ENCODE data around the gene SMAD2. TPM values are rescaled to one million over a fixed set of nuclear protein-coding genes. Genes with fewer than 3 reads are reported as not detected.

Gene SMAD2
- total RNA-seq, 1 experiment from 2014 or later = 124 TPM

GRCh38 chr18:47868744-47869143, 61.7 kb downstream of the SMAD2 start:
- H3K4me3 ChIP-seq (ENCODE audit: low read depth, low read length, poor library complexity, severe bottlenecking) = no peak overlapping the region
- H3K27me3 ChIP-seq (replicated peaks; ENCODE audit: insufficient read depth, low read depth, low read length, poor library complexity) = no peaks in the 10 kb centered on the region
- H3K36me3 ChIP-seq (ENCODE audit: insufficient read depth, low read length, poor library complexity, severe bottlenecking) = peaks cover 17% of the 10 kb centered on the region
- no peaks in the 10 kb centered on the region for H3K9me3 ChIP-seq (ENCODE audit: low read depth, low read length, poor library complexity, severe bottlenecking)
- no peaks in the 10 kb centered on the region for H3K4me1 ChIP-seq (ENCODE audit: insufficient read depth, low read length, poor library complexity, severe bottlenecking)
- no peak overlapping the region for H3K27ac ChIP-seq (ENCODE audit: low read depth, low read length, poor library complexity, severe bottlenecking)
- ChIA-PET CTCF (no interaction called here), POLR2A (ENCODE audit: low non-redundant PET) (no interaction called here)
- no TSS peak for BruUV-seq (replicated peaks)
- no peak for DNase-seq (ENCODE audit: low spot score)
- TF ChIP-seq, protein P1, sequence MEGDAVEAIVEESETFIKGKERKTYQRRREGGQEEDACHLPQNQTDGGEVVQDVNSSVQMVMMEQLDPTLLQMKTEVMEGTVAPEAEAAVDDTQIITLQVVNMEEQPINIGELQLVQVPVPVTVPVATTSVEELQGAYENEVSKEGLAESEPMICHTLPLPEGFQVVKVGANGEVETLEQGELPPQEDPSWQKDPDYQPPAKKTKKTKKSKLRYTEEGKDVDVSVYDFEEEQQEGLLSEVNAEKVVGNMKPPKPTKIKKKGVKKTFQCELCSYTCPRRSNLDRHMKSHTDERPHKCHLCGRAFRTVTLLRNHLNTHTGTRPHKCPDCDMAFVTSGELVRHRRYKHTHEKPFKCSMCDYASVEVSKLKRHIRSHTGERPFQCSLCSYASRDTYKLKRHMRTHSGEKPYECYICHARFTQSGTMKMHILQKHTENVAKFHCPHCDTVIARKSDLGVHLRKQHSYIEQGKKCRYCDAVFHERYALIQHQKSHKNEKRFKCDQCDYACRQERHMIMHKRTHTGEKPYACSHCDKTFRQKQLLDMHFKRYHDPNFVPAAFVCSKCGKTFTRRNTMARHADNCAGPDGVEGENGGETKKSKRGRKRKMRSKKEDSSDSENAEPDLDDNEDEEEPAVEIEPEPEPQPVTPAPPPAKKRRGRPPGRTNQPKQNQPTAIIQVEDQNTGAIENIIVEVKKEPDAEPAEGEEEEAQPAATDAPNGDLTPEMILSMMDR (conservative IDR thresholded peaks at IDR 0.05; ENCODE audit: low read depth, low read length) = no peak
- TF ChIP-seq EZH2 (IDR thresholded peaks at IDR 0.05; ENCODE audit: borderline replicate concordance, low read depth, low read length, poor library complexity, severe bottlenecking) = no peak
- intact Hi-C loops (cut with micrococcal nuclease; ENCODE audit: unreplicated experiment) = no loop called here

GRCh38 chr18:47865183-47865582, 65.3 kb downstream of the SMAD2 start:
- TF ChIP-seq, protein P1 (conservative IDR thresholded peaks at IDR 0.05; ENCODE audit: low read depth, low read length) = no peak
- no peak for TF ChIP-seq EZH2 (IDR thresholded peaks at IDR 0.05; ENCODE audit: borderline replicate concordance, low read depth, low read length, poor library complexity, severe bottlenecking)
- CTCF ChIA-PET = no interaction called here
- no TSS peak for BruUV-seq (replicated peaks)

DNA sequence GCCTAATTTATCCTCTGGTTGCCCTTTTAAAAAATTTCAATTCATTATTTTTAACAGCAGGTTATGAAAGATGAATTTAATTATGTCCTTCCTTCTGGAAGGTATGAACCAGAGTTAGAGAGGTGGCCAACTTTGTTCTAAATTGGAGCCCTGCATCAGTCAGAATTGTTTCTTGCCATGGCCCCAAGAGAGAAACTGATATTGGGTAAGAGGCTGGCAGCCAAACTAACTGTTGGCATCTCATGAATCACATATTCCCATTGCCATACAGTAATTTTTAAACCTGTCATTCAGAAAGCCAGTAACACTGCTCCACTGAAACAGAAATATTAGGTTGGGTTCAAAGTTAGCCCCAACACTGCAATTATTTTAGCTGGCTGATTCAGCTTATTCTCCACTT, 67.4 kb downstream of the SMAD2 start:
- BruUV-seq (replicated peaks) = no TSS peak
- peaks cover 28% of the 10 kb centered on the region for H3K36me3 ChIP-seq (ENCODE audit: insufficient read depth, low read length, poor library complexity, severe bottlenecking)

More at GRCh38 chr18:47865183-47865582, 65.3 kb downstream of the SMAD2 start:
- POLR2A ChIA-PET (ENCODE audit: low non-redundant PET) = no interaction called here
- Histone ChIP-seq H3K9me3 (ENCODE audit: low read depth, low read length, poor library complexity, severe bottlenecking) (no peaks in the 10 kb centered on the region), H3K4me1 (ENCODE audit: insufficient read depth, low read length, poor library complexity, severe bottlenecking) (no peaks in the 10 kb centered on the region), H3K36me3 (ENCODE audit: insufficient read depth, low read length, poor library complexity, severe bottlenecking) (peaks cover 20% of the 10 kb centered on the region), H3K27ac (ENCODE audit: low read depth, low read length, poor library complexity, severe bottlenecking) (no peak overlapping the region), H3K27me3 (replicated peaks; ENCODE audit: insufficient read depth, low read depth, low read length, poor library complexity) (no peaks in the 10 kb centered on the region), H3K4me3 (ENCODE audit: low read depth, low read length, poor library complexity, severe bottlenecking) (no peak overlapping the region)
- DNase-seq (ENCODE audit: low spot score) = no peak
- intact Hi-C loops (cut with micrococcal nuclease; ENCODE audit: unreplicated experiment) = no loop called here

More for the DNA sequence above, 67.4 kb downstream of the SMAD2 start:
- Histone ChIP-seq H3K27me3 (replicated peaks; ENCODE audit: insufficient read depth, low read depth, low read length, poor library complexity) (no peaks in the 10 kb centered on the region), H3K4me1 (ENCODE audit: insufficient read depth, low read length, poor library complexity, severe bottlenecking) (no peaks in the 10 kb centered on the region), H3K9me3 (ENCODE audit: low read depth, low read length, poor library complexity, severe bottlenecking) (peaks cover 9% of the 10 kb centered on the region), H3K27ac (ENCODE audit: low read depth, low read length, poor library complexity, severe bottlenecking) (no peak overlapping the region), H3K4me3 (ENCODE audit: low read depth, low read length, poor library complexity, severe bottlenecking) (no peak overlapping the region)
- intact Hi-C loops (cut with micrococcal nuclease; ENCODE audit: unreplicated experiment) = no loop called here
- ChIA-PET POLR2A (ENCODE audit: low non-redundant PET) (no interaction called here), CTCF (no interaction called here)
- TF ChIP-seq EZH2 (IDR thresholded peaks at IDR 0.05; ENCODE audit: borderline replicate concordance, low read depth, low read length, poor library complexity, severe bottlenecking) = no peak
- TF ChIP-seq, protein P1 (conservative IDR thresholded peaks at IDR 0.05; ENCODE audit: low read depth, low read length) = no peak
- no peak for DNase-seq (ENCODE audit: low spot score)

Data from A673 (cell line).